GM12878 (cell line): ENCODE data around the gene LRRC8D. TPM values are rescaled to one million over a fixed set of nuclear protein-coding genes. Genes with fewer than 3 reads are reported as not detected.
A peak's percentile ranks its signal among the peaks of the same experiment; 100 is the strongest.

Source experiments
- BACH1 ChIP-seq: fragments of 450-650 bp; IDR thresholded peaks from 2 replicates; pipeline ENCODE4 v1.6.1; 2017; ENCODE audit warnings: mild to moderate bottlenecking, borderline replicate concordance
- CBFB ChIP-seq: IDR thresholded peaks from 2 replicates; pipeline ENCODE4 v1.6.1; 2016; ENCODE audit warnings: antibody characterized with exemption, low read depth
- CBX3 ChIP-seq: fragments of 200-600 bp; sonication (generic); IDR thresholded peaks from 2 replicates; pipeline ENCODE4 v1.6.1; 2016; ENCODE audit warnings: low read depth, borderline replicate concordance
- GABPA ChIP-seq: IDR thresholded peaks from 2 replicates; pipeline ENCODE4 v1.6.1; 2014; ENCODE audit warnings: antibody characterized with exemption, low read depth, mild to moderate bottlenecking, inconsistent platforms
- HDAC2 ChIP-seq: fragments of 200-600 bp; sonication (generic); IDR thresholded peaks from 2 replicates; pipeline ENCODE4 v1.6.1; 2017
- HDGF ChIP-seq: fragments of 450-650 bp; IDR thresholded peaks from 2 replicates; pipeline ENCODE4 v1.6.1; 2016; ENCODE audit warnings: antibody characterized with exemption
- IRF4 ChIP-seq: IDR thresholded peaks from 2 replicates; pipeline ENCODE4 v1.6.1; 2011; ENCODE audit warnings: low read depth, low read length
- KAT2A ChIP-seq: conservative IDR thresholded peaks from 2 replicates; pipeline ENCODE4 v1.6.1; 2011; ENCODE audit warnings: low read depth, low read length; ENCODE audit not compliant: control insufficient read depth
- PAX8 ChIP-seq: fragments of 450-650 bp; IDR thresholded peaks from 2 replicates; pipeline ENCODE4 v1.6.1; 2017; ENCODE audit warnings: mild to moderate bottlenecking, moderate library complexity
- POLR2AphosphoS2 ChIP-seq: IDR thresholded peaks from 2 replicates; pipeline ENCODE4 v1.6.1; 2011; ENCODE audit warnings: low read depth, mild to moderate bottlenecking, low read length, improper control_type of control experiment, moderate library complexity
- RAD21 ChIP-seq: IDR thresholded peaks from 2 replicates; pipeline ENCODE4 v1.6.1; 2011; ENCODE audit warnings: mild to moderate bottlenecking, low read depth, low read length, moderate library complexity; ENCODE audit not compliant: insufficient read depth
- RFX5 ChIP-seq: IDR thresholded peaks from 2 replicates; pipeline ENCODE4 v1.6.1; 2011; ENCODE audit warnings: low read depth, low read length, improper control_type of control experiment
- TAF1 ChIP-seq: IDR thresholded peaks from 2 replicates; pipeline ENCODE4 v1.6.1; 2011; ENCODE audit warnings: mild to moderate bottlenecking, low read depth, low read length, borderline replicate concordance
- ZNF207 ChIP-seq: fragments of 450-650 bp; IDR thresholded peaks from 2 replicates; pipeline ENCODE4 v1.6.1; 2014; ENCODE audit warnings: antibody characterized with exemption, mild to moderate bottlenecking, borderline replicate concordance
- ZNF384 ChIP-seq: IDR thresholded peaks from 2 replicates; pipeline ENCODE4 v1.6.1; 2012; ENCODE audit warnings: low read depth, mild to moderate bottlenecking, low read length, improper control_type of control experiment, borderline replicate concordance
- polyA plus RNA-seq, 11 experiments: library from polyadenylated mRNA; depleted of rRNA in 4 of 11; unstranded in 6 of 11; stranded (reverse) in 5 of 11; fragments of >200 nt; fragmentation: Nextera tagmentation in 4 of 11; fragmentation: Illumina TruSeq in 1 of 11; extraction: Ambion mirVana in 4 of 11; extraction: Trizol in 1 of 11; gene quantifications; 1 replicate in 1 of 11; 2 replicates in 10 of 11; pipeline versions ENCODE4 v1.2.1 to v1.2.3, GENCODE V29; 2011 to 2016; ENCODE audit warnings: inconsistent platforms in 2 of 11, missing spikeins in 2 of 11, low read depth in 1 of 11
- total RNA-seq, 4 experiments: library from RNA; depleted of rRNA in 3 of 4; stranded (reverse); fragments of >200 nt in 3 of 4; fragmentation: Illumina TruSeq in 1 of 4; extraction: Trizol in 1 of 4; gene quantifications; 2 replicates each; pipeline versions ENCODE4 v1.2.1 to v1.2.3, GENCODE V29; 2013 to 2021
- TF ChIP-seq, protein P1 (sequence below): fragments of 450-650 bp; IDR thresholded peaks from 2 replicates; pipeline ENCODE4 v1.6.1; 2018; ENCODE audit warnings: borderline replicate concordance, mild to moderate bottlenecking; ENCODE audit not compliant: partially characterized antibody
- TF ChIP-seq, protein P2 (sequence below): fragments of 450-650 bp; formaldehyde crosslinking; IDR thresholded peaks from 2 replicates; pipeline ENCODE4 v1.4.0; 2022; ENCODE audit warnings: mild to moderate bottlenecking, moderate library complexity
- TF ChIP-seq, protein P3 (sequence below): IDR thresholded peaks from 2 replicates; pipeline ENCODE4 v1.6.1; 2012; ENCODE audit warnings: mild to moderate bottlenecking, low read depth, low read length
- TF ChIP-seq, protein P4 (sequence below): IDR thresholded peaks from 2 replicates; pipeline ENCODE4 v1.6.1; 2012; ENCODE audit warnings: low read length, inconsistent platforms

The LRRC8D gene
- total and polyA plus RNA-seq, 10 of the 15 experiments (the other 5 are each of a cell fraction or from before 2014, with no cell fraction given) = 5.6 to 44.1 (median 26.8) TPM

DNA sequence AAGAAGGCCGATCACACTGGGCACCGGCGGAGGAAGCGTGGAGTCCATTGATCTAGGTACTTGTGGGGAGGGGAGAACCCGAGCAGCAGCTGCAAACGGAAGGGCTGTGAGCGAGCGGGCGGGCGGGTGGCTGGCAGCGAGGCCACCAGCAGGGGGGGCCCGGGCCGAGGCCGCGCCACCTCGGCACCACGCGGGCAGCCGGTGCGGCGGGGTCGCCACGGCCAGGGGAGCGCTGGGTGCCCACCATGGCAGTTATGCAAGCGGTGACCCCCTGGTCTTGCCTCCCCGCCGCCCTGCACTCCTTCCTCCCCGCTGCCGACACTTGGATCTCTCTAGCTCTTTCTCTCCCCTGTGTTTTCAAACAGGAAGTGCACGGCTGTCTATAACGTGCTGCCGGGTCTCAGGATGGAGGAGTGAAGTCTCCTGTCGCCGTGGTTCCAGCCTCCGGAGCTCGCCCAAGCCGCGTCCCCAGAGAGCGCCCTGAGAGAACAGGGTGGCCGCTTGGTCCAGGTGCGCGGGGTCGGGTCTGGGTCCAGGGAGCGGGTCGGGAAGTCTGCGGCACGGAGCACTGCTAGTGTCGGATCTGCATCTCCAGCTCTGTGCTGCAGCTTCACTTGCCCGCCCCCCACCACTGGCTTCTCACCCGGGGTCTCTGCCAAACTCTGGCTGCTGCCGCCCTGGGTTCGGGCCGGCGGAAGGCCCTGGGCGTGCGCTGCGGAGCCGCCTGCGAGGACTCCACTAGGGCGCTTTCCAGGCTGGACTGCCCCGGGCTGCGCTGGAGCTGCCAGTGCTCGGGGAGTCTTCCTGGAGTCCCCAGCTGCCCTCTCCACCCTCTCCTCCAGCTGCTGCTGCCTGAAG lies 22.7 kb downstream of the LRRC8D start (continued):
- TF ChIP-seq CBFB = 0 out of 2 replicates have a peak, but pooled peaks have one; percentile 5
- no peak for TF ChIP-seq PAX8
- TF ChIP-seq RAD21 = peak; percentile 41; the same call in 1 of the 2 replicates
- TF ChIP-seq ZNF207 = peak; percentile 79; the same call in 1 of the 2 replicates
- TF ChIP-seq POLR2AphosphoS2 = no peak
- TF ChIP-seq, protein P1, sequence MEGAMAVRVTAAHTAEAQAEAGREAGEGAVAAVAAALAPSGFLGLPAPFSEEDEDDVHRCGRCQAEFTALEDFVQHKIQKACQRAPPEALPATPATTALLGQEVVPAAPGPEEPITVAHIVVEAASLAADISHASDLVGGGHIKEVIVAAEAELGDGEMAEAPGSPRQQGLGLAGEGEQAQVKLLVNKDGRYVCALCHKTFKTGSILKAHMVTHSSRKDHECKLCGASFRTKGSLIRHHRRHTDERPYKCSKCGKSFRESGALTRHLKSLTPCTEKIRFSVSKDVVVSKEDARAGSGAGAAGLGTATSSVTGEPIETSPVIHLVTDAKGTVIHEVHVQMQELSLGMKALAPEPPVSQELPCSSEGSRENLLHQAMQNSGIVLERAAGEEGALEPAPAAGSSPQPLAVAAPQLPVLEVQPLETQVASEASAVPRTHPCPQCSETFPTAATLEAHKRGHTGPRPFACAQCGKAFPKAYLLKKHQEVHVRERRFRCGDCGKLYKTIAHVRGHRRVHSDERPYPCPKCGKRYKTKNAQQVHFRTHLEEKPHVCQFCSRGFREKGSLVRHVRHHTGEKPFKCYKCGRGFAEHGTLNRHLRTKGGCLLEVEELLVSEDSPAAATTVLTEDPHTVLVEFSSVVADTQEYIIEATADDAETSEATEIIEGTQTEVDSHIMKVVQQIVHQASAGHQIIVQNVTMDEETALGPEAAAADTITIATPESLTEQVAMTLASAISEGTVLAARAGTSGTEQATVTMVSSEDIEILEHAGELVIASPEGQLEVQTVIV = no peak
- TF ChIP-seq RFX5 = no peak
- no peak for TF ChIP-seq CBX3
- TF ChIP-seq TAF1 = peak; percentile 31; the same call in 1 of the 2 replicates
- no peak for TF ChIP-seq GABPA
- no peak for TF ChIP-seq HDAC2
- TF ChIP-seq, protein P2, sequence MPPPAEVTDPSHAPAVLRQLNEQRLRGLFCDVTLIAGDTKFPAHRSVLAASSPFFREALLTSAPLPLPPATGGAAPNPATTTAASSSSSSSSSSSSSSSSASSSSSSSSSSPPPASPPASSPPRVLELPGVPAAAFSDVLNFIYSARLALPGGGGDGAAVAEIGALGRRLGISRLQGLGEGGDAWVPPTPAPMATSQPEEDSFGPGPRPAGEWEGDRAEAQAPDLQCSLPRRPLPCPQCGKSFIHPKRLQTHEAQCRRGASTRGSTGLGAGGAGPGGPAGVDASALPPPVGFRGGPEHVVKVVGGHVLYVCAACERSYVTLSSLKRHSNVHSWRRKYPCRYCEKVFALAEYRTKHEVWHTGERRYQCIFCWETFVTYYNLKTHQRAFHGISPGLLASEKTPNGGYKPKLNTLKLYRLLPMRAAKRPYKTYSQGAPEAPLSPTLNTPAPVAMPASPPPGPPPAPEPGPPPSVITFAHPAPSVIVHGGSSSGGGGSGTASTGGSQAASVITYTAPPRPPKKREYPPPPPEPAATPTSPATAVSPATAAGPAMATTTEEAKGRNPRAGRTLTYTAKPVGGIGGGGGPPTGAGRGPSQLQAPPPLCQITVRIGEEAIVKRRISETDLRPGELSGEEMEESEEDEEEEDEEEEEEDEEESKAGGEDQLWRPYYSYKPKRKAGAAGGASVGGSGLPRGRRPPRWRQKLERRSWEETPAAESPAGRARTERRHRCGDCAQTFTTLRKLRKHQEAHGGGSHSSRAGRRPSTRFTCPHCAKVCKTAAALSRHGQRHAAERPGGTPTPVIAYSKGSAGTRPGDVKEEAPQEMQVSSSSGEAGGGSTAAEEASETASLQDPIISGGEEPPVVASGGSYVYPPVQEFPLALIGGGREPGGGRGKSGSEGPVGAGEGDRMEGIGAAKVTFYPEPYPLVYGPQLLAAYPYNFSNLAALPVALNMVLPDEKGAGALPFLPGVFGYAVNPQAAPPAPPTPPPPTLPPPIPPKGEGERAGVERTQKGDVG (CRISPR knock-in tag) = no peak
- TF ChIP-seq HDGF = no peak
- TF ChIP-seq ZNF384 = no peak
- no peak for TF ChIP-seq IRF4
- TF ChIP-seq, protein P3, sequence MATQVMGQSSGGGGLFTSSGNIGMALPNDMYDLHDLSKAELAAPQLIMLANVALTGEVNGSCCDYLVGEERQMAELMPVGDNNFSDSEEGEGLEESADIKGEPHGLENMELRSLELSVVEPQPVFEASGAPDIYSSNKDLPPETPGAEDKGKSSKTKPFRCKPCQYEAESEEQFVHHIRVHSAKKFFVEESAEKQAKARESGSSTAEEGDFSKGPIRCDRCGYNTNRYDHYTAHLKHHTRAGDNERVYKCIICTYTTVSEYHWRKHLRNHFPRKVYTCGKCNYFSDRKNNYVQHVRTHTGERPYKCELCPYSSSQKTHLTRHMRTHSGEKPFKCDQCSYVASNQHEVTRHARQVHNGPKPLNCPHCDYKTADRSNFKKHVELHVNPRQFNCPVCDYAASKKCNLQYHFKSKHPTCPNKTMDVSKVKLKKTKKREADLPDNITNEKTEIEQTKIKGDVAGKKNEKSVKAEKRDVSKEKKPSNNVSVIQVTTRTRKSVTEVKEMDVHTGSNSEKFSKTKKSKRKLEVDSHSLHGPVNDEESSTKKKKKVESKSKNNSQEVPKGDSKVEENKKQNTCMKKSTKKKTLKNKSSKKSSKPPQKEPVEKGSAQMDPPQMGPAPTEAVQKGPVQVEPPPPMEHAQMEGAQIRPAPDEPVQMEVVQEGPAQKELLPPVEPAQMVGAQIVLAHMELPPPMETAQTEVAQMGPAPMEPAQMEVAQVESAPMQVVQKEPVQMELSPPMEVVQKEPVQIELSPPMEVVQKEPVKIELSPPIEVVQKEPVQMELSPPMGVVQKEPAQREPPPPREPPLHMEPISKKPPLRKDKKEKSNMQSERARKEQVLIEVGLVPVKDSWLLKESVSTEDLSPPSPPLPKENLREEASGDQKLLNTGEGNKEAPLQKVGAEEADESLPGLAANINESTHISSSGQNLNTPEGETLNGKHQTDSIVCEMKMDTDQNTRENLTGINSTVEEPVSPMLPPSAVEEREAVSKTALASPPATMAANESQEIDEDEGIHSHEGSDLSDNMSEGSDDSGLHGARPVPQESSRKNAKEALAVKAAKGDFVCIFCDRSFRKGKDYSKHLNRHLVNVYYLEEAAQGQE = no peak
- TF ChIP-seq KAT2A = no peak
- peak; percentile 84 for TF ChIP-seq BACH1
- TF ChIP-seq, protein P4, sequence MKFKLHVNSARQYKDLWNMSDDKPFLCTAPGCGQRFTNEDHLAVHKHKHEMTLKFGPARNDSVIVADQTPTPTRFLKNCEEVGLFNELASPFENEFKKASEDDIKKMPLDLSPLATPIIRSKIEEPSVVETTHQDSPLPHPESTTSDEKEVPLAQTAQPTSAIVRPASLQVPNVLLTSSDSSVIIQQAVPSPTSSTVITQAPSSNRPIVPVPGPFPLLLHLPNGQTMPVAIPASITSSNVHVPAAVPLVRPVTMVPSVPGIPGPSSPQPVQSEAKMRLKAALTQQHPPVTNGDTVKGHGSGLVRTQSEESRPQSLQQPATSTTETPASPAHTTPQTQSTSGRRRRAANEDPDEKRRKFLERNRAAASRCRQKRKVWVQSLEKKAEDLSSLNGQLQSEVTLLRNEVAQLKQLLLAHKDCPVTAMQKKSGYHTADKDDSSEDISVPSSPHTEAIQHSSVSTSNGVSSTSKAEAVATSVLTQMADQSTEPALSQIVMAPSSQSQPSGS = no peak
